Testis (tissue), 3 donors: ENCODE measurements around the gene SEL1L3. TPM values are rescaled to one million over a fixed set of nuclear protein-coding genes. Genes with fewer than 3 reads are reported as not detected.

Source experiments
- DNase-seq: peaks from one replicate; pipeline ENCODE4 v3.0.0-alpha.2; 2019
- H3K27ac ChIP-seq, 2 donors: fragments of 200-600 bp; sonication (generic); one replicate each; pipeline ENCODE4 v1.5.1; 2019
- H3K27me3 ChIP-seq: fragments of 200-600 bp; sonication (generic); one replicate; pipeline ENCODE4 v1.5.1; 2019
- H3K36me3 ChIP-seq: fragments of 200-600 bp; sonication (generic); one replicate; pipeline ENCODE4 v1.5.1; 2017; ENCODE audit warnings: low read depth; ENCODE audit errors: missing control alignments
- H3K4me1 ChIP-seq: fragments of 200-600 bp; sonication (generic); one replicate; pipeline ENCODE4 v1.5.1; 2019
- H3K4me3 ChIP-seq, 2 donors: fragments of 200-600 bp; sonication (generic); one replicate each; pipeline ENCODE4 v1.5.1; 2017 to 2019
- H3K9me3 ChIP-seq: fragments of 200-600 bp; sonication (generic); one replicate; pipeline ENCODE4 v1.5.1; 2017
- POLR2A ChIP-seq: fragments of 450-650 bp; IDR thresholded peaks from one replicate; pipeline ENCODE4 v1.6.1; 2017; ENCODE audit warnings: antibody characterized with exemption, mild to moderate bottlenecking, moderate library complexity
- WGBS, 2 donors: methylation state at CpG; one replicate each; pipeline ENCODE4 v1.1.5; 2018; 5-methylcytosine and 5-hydroxymethylcytosine counted together
- intact Hi-C: fragments of 100-400 bp; cut with DNase I; formaldehyde crosslinking; loops from one replicate; pipeline ENCODE4 v1.15.1; 2023; ENCODE audit warnings: low total_unique reads
- polyA plus RNA-seq: library from polyadenylated mRNA; stranded (reverse); fragments of 350-450 nt; fragmentation: Illumina TruSeq; extraction: RNeasy Lipid Tissue Mini Kit (QIAGEN cat#74804); gene quantifications from one replicate; pipeline ENCODE4 v1.2.3, GENCODE V29; 2014; ENCODE audit warnings: low read depth, low replicate concordance; ENCODE audit not compliant: insufficient read depth
- total RNA-seq, 2 donors: library from RNA; depleted of rRNA; stranded (reverse); fragments of >200 nt; gene quantifications; one replicate each; pipeline ENCODE4 v1.2.3, GENCODE V29; 2016
- TF ChIP-seq, protein P1 (sequence below), 3 experiments: fragments of 450-650 bp in 2 of 3; fragments of 200-600 bp in 1 of 3; sonication (generic) in 1 of 3; IDR thresholded peaks; one replicate each; pipeline ENCODE4 v1.5.1; 2016 to 2019; ENCODE audit warnings: antibody characterized with exemption in 3 of 3, mild to moderate bottlenecking in 2 of 3, moderate library complexity in 1 of 3

Gene SEL1L3
- total and polyA plus RNA-seq, 3 donors from 2014 or later = 5.0 to 15.6 (median 6.9) TPM

DNA sequence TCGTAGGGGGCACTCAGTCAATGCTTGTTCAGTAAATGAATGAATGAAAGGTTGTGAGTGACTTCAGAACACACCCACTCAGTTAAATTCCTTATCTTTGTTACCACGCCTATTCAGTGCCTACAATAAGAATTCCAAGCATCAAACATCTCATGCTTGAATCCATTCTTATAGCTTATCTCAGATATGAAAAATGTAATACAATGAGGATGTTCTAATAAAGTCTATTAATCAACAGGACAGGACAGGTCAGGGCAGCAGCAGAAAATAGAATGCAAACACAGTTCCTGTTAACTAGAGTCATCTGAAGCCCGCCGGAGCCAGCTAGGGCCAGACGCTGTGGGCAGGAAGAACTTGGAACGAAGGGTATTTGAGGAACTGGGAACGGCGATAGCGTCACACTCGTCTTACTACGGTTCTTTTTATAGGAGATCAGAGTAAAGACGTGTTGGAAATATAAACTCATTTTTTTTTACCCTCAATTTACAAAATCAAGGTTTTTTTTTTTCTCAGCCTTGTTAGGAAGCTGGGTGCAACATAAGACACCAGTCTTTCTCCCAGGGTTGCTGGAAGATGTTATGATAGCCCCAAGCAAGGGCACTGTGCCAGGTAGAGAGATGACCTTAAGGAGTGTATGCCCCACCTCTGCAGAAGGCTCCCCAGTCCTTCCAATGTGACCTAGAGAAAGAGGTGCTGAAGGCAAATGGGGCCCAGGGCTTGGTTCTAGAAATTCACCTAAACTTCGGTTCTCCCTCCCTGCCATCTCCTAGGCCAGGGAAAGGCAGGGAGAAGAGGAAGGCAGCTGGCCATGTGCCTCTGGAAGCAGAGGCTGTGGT, 48.3 kb downstream of the SEL1L3 start:
- H3K27ac ChIP-seq = no peak overlapping the region

DNA sequence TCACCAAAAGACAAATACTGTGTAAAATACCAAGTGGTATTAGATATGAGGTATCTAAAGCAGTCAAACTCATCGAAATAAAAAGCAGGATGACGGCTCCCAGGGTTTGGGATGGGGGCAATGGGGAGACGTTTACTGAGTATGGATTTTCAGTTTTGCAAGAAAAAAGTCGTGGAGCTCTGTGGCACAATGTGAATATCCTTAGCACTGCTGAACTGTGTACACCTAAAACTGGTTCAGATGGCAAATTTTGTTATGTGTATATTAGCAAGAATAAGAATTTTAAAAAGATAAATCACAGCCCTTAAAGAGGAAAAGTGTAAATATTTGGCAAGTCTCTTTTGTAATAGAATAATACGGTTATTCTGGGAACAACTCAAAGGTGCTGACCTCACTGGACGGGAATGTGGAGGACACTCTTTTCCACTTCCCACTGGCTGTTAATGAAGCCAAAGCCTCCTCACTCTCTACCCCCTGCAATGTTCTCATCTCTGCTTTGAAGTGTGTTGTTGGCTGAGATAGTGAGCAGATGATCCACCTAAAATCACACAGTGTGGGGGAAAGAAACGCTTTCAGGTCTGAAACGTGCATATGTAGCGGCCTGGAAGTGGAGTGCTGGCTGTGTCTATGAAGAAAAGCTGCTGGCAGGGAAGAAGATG, 49.2 kb downstream of the SEL1L3 start:
- 49 to 64% methylated on average over 9 of the region's 9 CpGs for WGBS, 2 donors
- H3K9me3 ChIP-seq = no peaks in the 10 kb centered on the region
- no peaks in the 10 kb centered on the region for H3K27me3 ChIP-seq
- H3K4me1 ChIP-seq = peaks cover 8% of the 10 kb centered on the region
- intact Hi-C loops = no loop called here
- no peak for DNase-seq
- no peak overlapping the region for H3K4me3 ChIP-seq
- no peak overlapping the region for H3K27ac ChIP-seq
- no peaks in the 10 kb centered on the region for H3K36me3 ChIP-seq
- TF ChIP-seq POLR2A = no peak
- TF ChIP-seq, protein P1, sequence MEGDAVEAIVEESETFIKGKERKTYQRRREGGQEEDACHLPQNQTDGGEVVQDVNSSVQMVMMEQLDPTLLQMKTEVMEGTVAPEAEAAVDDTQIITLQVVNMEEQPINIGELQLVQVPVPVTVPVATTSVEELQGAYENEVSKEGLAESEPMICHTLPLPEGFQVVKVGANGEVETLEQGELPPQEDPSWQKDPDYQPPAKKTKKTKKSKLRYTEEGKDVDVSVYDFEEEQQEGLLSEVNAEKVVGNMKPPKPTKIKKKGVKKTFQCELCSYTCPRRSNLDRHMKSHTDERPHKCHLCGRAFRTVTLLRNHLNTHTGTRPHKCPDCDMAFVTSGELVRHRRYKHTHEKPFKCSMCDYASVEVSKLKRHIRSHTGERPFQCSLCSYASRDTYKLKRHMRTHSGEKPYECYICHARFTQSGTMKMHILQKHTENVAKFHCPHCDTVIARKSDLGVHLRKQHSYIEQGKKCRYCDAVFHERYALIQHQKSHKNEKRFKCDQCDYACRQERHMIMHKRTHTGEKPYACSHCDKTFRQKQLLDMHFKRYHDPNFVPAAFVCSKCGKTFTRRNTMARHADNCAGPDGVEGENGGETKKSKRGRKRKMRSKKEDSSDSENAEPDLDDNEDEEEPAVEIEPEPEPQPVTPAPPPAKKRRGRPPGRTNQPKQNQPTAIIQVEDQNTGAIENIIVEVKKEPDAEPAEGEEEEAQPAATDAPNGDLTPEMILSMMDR (IDR thresholded peaks at IDR 0.05) = no peak

More for the DNA sequence above, 48.3 kb downstream of the SEL1L3 start:
- Histone ChIP-seq H3K4me1 (peaks cover 8% of the 10 kb centered on the region), H3K4me3 (no peak overlapping the region), H3K36me3 (no peaks in the 10 kb centered on the region), H3K9me3 (no peaks in the 10 kb centered on the region), H3K27me3 (no peaks in the 10 kb centered on the region)
- DNase-seq = peak; percentile 57
- TF ChIP-seq, protein P1 (IDR thresholded peaks at IDR 0.05) = no peak
- no peak for TF ChIP-seq POLR2A
- WGBS, 2 donors = 79 to 83% methylated on average over 12 to 13 of the region's 13 CpGs
- intact Hi-C loops = no loop called here

DNA sequence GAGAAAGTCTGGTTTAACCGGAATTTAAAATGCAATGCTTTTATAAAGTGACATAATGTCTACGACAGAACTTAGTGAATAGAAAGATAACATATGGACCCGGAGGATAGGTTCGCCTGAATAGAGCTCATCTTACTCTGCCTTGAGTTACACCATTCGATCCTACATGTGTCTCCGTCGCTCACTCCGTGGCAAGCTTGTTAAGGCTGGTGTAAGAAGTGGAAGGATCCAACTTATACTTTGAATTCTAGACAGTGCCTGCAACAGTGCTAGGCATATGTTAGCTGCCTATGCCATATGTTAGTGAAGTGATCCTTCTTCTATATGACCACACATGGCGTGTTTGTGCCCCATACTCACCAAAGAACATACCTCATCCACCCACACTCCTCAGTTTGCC, 50.9 kb downstream of the SEL1L3 start:
- no peaks in the 10 kb centered on the region for H3K9me3 ChIP-seq
- no peaks in the 10 kb centered on the region for H3K36me3 ChIP-seq
- intact Hi-C loops = no loop called here
- H3K4me3 ChIP-seq = no peak overlapping the region
- no peaks in the 10 kb centered on the region for H3K27me3 ChIP-seq
- WGBS, 2 donors = 93 to 96% methylated on average over 9 of the region's 9 CpGs
- H3K27ac ChIP-seq = no peak overlapping the region
- H3K4me1 ChIP-seq = peaks cover 8% of the 10 kb centered on the region
- no peak for DNase-seq
- TF ChIP-seq, protein P1 (IDR thresholded peaks at IDR 0.05) = no peak
- no peak for TF ChIP-seq POLR2A

DNA sequence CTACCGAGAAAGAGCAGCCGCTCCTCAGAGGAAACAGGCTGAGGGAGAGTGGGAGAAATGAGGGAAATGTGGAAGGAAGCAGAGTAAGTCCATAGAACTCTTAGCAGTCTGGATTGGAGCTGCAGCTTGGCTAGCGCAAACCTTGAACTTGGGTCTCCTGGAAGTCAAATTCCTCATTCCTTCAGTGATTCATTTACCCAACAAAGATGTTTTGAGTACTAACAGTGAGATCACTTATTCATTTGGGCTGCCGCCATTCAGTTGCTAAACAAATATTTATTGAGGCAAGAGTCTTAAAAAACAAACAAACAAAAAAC, 51.5 kb downstream of the SEL1L3 start:
- no peaks in the 10 kb centered on the region for H3K36me3 ChIP-seq
- no peak overlapping the region for H3K4me3 ChIP-seq
- DNase-seq = no peak
- no peaks in the 10 kb centered on the region for H3K27me3 ChIP-seq
- peaks cover 8% of the 10 kb centered on the region for H3K4me1 ChIP-seq
- H3K27ac ChIP-seq = no peak overlapping the region
- no peaks in the 10 kb centered on the region for H3K9me3 ChIP-seq
- 78 to 84% methylated on average over 4 of the region's 4 CpGs for WGBS, 2 donors
- TF ChIP-seq, protein P1 (IDR thresholded peaks at IDR 0.05) = no peak
- no peak for TF ChIP-seq POLR2A
- intact Hi-C loops = no loop called here
